ENCODE results near the gene EFCAB14.
"Not testable (repeated sequence)": the region's sequence is repeated elsewhere in the genome, so short reads cannot be mapped to it uniquely, and the experiment has no call there.

- TF ChIP-seq CTCF (IDR thresholded peaks at IDR 0.05; ENCODE audit: low read depth, low read length); EZH2phosphoT487 (IDR thresholded peaks at IDR 0.05; ENCODE audit: low read depth): not testable (repeated sequence)
Measured at GRCh38 chr1:46651152-46651551, 67.8 kb downstream of the EFCAB14 start.

Measured in OCI-LY3 (cell line).